ENCODE results near the gene C6orf62.
"Not testable (repeated sequence)": the region's sequence is repeated elsewhere in the genome, so short reads cannot be mapped to it uniquely, and the experiment has no call there.

Gene C6orf62

DNA sequence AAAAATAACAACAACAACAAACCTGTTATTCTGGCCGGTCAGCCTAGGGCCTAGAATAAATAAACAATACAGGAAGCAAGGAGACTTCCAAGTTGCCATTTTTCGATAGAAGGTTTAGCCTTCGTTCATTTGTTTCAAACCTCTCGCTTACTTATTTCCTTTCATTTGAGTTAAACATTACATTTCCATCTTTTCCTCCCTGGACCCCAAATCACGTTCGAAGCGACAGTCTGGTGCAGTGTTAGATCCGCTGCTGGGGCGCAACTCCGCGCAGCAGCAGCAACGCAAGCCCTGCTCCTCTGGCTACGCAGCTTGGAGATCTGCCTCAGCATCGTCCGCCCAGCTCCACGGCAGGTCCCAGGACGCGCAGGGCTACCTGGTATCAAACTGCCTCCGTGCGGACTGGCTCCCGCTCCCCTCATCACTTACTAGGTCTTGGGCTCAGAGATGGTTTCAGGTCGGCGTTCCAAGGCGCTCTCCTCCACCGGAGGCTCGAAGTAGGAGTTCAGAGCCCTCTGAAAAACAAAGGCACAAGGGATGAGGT is 52.8 kb downstream of the C6orf62 start:
- peak in 2 of 3 experiments; percentile 67 to 79 for DNase-seq

DNA sequence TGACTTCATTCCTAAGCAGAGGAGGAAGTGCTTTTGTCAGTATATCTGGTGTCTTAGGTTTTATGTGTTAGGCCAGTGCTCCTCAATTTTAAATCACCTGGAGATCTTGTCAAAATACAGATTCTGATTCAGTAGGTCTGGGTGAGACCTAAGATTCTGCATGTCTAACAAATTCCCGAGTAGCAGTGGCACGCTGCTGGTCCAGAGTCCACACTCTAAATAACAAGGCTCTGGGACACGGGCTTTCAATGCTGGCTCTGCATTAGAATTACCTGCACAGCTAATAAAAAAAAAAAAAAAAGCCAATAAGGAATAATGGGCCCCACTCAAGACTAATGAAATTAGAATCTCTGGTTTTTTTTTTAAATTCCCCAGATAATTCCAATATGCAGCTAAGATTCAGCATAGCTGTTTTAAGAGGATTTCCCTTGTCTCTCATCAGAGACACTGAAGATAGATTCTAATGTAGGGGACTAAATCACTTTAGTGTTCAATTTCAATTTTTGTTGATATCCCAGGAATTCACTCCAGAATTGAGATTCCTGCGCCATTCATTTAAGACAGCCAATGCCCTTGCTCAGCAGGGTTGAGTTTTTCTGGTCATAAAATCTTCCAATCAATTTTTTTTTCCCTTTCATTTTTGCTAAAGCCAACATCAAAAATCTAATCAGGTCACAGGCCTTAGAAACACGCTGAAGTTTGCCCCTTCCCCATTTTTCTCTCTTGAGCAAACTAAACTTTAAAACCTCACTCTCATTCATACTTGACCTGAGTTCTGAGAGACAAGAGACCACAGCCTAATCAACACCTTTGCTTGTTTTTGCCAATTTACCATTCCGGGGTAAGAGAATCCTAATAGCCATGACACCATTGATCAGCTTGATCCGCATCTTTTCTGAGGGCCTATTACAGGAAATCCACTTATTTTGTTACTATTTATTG is 54.6 kb downstream of the C6orf62 start:
- no peak for DNase-seq

DNA sequence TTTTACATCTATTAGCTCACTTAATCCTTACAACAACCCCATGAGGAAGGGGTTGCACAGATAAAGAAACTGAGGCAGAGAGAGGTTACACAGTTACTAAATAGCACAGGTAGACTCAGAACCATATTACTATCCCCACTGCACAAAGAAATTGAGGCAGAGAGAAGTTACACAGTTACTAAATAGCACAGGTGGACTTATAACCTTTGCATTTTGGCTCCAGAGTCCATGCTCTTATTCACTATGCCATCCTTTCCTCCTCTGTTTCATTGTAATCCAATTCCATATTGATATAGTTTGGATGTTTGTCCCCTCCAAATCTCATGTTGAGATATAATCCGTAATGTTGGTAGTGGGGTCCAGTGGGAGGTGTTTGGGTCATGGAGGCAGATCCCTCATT is 55.8 kb downstream of the C6orf62 start:
- DNase-seq = peak in 1 of 3 experiments; percentile 2

DNA sequence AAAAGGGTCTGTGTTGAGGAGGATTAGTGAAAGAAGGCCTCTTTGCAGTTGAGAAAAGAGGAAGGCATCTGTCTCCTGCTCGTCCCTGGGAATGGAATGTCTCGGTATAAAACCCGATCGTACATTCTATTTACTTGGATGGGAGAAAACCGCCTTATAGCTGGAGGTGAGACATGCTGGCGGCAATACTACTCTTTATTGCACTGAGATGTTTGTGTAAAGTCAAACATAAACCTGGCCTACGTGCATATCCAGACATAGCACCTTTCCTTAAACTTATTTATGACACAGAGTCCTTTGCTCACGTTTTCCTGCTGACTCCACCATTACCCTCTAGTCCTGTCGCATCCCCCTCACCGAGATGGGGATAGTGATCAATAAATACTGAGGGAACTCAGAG is 56.7 kb downstream of the C6orf62 start:
- no peak for DNase-seq

DNA sequence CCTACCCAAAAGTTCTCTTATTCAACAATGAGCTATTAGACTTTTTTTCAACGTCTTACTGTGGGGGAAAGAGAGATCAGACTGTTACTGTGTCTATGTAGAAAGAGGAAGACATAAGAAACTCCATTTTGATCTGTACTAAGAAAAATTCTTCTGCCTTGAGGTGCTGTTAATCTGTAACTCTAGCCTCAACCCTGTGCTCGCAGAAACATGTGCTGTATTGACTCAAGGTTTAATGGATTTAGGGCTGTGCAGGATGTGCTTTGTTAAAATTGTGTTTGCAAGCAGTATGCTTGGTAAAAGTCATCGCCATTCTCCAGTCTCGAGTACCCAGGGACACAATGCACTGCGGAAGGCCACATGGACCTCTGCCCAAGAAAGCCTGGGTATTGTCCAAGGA is 57.2 kb downstream of the C6orf62 start:
- not testable (repeated sequence) for DNase-seq

DNA sequence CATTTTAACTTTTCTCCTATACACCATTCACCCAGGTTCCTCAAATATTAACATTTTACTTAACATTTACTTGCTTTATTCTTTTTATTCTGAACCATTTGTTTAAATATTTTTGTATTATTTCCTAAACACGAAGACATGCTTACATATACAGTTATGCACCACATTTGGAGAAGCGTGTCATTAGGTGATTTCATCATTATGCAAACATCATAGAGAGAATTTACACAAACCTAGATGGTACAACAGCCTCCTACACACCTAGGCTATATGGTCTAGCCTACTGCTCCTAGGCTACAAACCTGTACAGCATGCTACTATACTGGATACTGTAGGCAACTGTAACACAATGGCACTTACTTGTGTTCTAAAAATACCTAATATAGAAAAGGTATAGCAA is 58.8 kb downstream of the C6orf62 start:
- no peak for DNase-seq

DNA sequence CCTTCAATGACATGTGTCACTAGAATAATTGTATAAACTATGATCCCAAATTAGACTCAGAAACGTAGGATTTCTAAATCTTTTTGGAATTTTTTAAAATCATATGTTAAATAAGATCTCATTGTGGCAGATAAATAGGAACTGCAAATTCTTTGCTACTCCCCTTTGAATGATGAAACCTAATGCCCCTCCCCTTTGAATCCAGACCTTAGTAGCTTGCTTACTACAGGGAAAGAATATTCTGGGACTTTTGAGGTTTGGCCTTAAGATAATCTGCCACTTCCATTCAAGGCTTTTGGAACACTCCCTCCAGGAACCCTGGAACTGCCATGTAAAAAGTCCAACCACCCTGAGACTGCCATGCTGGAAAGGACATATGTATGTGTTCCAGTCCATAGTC is 59.4 kb downstream of the C6orf62 start:
- DNase-seq = no peak

DNA sequence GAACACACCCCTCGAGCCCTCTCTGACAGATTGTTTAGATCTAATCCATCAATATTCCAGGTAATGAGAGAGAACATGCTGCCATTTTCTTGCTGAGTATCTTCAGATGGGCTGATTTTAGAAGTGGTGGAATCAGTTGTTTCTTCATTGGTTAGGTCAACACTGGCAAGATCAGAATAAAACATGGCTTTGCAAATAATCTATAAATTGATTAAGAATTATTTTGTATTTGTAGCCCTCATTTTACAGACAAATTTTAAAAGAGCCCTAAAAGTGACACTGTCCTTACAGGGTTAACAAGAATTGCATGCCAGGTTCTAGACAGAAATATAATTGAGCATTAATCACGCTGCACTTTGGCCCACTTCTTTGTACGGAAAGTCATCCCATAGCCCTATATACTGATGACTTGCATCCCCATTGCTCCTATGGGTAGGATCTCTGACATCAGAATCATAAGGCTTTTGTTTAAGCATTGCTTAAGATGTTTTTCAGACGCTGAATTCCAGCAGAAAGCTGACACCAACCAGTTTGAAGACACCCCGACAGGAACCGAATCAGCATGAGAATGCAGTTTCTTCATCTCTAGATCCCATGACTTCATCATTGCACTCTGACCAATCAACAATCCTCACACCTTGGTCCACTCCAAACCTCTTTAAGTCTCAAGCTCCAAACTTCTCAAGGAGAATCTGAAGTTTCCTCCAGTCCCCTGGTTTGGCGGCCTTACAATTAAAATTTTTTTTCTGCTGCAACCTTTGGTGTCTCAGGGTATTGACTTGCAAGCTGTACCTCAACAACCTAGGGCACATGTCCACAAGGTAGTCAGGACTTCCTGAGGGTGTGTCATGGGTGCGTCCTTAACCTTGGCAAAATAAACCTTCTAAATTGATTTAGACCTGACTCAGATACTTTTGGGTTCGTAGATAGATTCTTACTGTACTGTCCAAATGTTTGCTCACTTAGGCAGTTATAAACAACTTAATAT is 60.1 kb downstream of the C6orf62 start:
- DNase-seq = no peak

DNA sequence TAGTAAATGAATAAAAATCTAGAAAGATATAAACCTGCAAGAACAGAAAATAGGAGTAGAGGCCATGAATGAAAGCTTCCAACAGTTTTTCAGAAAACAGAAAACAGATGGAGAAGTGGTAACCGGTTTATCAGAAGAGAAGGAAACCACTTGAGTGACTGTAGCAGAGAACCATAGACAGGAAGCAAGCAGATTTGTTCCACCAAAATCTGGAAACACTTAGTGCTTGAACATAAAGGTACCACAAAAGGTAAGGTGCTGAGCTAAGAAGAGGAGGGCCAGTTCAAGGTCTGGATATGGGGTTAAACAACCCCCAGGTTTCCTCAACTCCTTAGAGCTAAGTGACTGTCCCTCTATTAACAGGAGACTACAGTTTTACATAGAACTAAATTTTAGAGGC is 63.7 kb downstream of the C6orf62 start:
- no peak for DNase-seq
